GM12891 (cell line): ENCODE data around the gene NASP.

Experiments used
- POLR2A ChIP-seq: IDR thresholded peaks from 2 replicates; pipeline ENCODE4 v1.6.1; 2011; ENCODE audit warnings: low read depth, low read length, control low read depth
- POLR2AphosphoS5 ChIP-seq: IDR thresholded peaks from 2 replicates; pipeline ENCODE4 v1.6.1; 2011; ENCODE audit warnings: low read depth, low read length, control low read depth

DNA sequence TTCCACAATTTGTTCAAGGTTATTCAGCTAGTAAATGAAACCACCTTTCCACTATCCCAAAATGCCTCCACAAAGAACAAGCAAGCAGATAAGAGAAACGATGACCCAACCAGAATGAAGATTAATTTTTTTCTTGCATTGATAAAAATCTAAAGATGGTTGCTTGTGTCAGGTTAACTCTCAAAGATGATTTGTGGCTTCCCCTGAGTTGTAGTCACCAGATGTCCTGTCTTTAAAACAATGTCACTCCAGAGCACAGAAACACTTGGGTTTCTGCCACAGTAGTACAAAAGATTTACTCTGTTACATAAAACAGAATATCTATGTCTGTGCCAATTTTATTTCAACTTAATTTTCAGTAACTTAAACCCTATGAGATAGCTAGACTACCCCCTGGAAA, 51.4 kb downstream of the NASP start:
- TF ChIP-seq POLR2A = no peak
- no peak for TF ChIP-seq POLR2AphosphoS5
